K562 (cell line): ENCODE data around the gene CASKIN1. TPM values are rescaled to one million over a fixed set of nuclear protein-coding genes. Genes with fewer than 3 reads are reported as not detected.

Experiments used
- CREB1 ChIP-seq, 2 experiments: sonication (generic) in 1 of 2; formaldehyde crosslinking in 1 of 2; IDR thresholded peaks; 2 replicates each; pipeline versions ENCODE4 v1.6.1 to v1.8.0; 2012 to 2022; ENCODE audit warnings: inconsistent platforms in 1 of 2, mild to moderate bottlenecking in 1 of 2, missing genetic modification reagents in 1 of 2, moderate library complexity in 1 of 2
- ETV6 ChIP-seq, 3 experiments: fragments of 150-350 bp in 1 of 3; sonication (generic) in 1 of 3; formaldehyde crosslinking in 1 of 3; IDR thresholded peaks; 2 replicates each; pipeline versions ENCODE4 v1.6.1 to v1.8.0; 2014 to 2022; ENCODE audit warnings: borderline replicate concordance in 2 of 3, low read depth in 2 of 3, antibody characterized with exemption in 1 of 3, low read length in 1 of 3, mild to moderate bottlenecking in 1 of 3, missing genetic modification reagents in 1 of 3
- FIP1L1 ChIP-seq: fragments of 200-400 bp; formaldehyde crosslinking; IDR thresholded peaks from 2 replicates; pipeline ENCODE4 v1.6.1; 2018; ENCODE audit warnings: mild to moderate bottlenecking, low read depth, low read length; ENCODE audit not compliant: poor library complexity, severe bottlenecking
- KAT2B ChIP-seq: IDR thresholded peaks from one replicate; pipeline ENCODE4 v1.6.1; 2012; ENCODE audit warnings: low read depth, mild to moderate bottlenecking, control low read depth, inconsistent platforms, low read length, moderate library complexity
- KDM2B ChIP-seq: fragments of 250-450 bp; sonication (Bioruptor Pico); IDR thresholded peaks from 2 replicates; pipeline ENCODE4 v1.8.0; 2021; ENCODE audit warnings: mild to moderate bottlenecking, moderate library complexity
- KLF16 ChIP-seq: IDR thresholded peaks from 2 replicates; pipeline ENCODE4 v1.6.1; 2016; ENCODE audit warnings: antibody characterized with exemption
- NR2C2 ChIP-seq, 2 experiments: fragments of 200-800 bp in 1 of 2; sonication (Bioruptor generic) in 1 of 2; sonication (generic) in 1 of 2; formaldehyde crosslinking in 1 of 2; IDR thresholded peaks; 2 replicates each; pipeline versions ENCODE4 v1.6.1 to v1.8.0; 2016 to 2022; ENCODE audit warnings: mild to moderate bottlenecking in 1 of 2, missing compliant biosample characterization in 1 of 2, missing genetic modification characterization in 1 of 2, missing genetic modification reagents in 1 of 2
- POLR2H ChIP-seq: IDR thresholded peaks from 2 replicates; pipeline ENCODE4 v1.6.1; 2016; ENCODE audit warnings: missing genetic modification characterization, low read depth, mild to moderate bottlenecking, control low read depth, missing compliant biosample characterization, moderate library complexity
- TEAD4 ChIP-seq, 2 experiments: sonication (generic) in 1 of 2; formaldehyde crosslinking in 1 of 2; IDR thresholded peaks; 2 replicates each; pipeline versions ENCODE4 v1.6.1 to v1.8.0; 2012 to 2022; ENCODE audit warnings: borderline replicate concordance in 1 of 2, inconsistent platforms in 1 of 2, low read length in 1 of 2, mild to moderate bottlenecking in 1 of 2, missing genetic modification reagents in 1 of 2
- ZNF431 ChIP-seq: sonication (generic); formaldehyde crosslinking; IDR thresholded peaks from 2 replicates; pipeline ENCODE4 v1.8.0; 2022; ENCODE audit warnings: mild to moderate bottlenecking, missing genetic modification reagents
- polyA plus RNA-seq, 8 experiments: library from polyadenylated mRNA; depleted of rRNA in 4 of 8; stranded (reverse) in 5 of 8; unstranded in 3 of 8; fragments of >200 nt; fragmentation: Nextera tagmentation in 2 of 8; fragmentation: Illumina TruSeq in 1 of 8; extraction: Ambion mirVana in 2 of 8; extraction: Trizol in 1 of 8; gene quantifications; 2 replicates each; pipeline versions ENCODE4 v1.2.1 to v1.2.3, GENCODE V29; 2011 to 2014; ENCODE audit warnings: inconsistent platforms in 1 of 8, missing spikeins in 1 of 8
- total RNA-seq, 7 experiments: library from RNA; depleted of rRNA in 6 of 7; stranded (reverse); fragments of >200 nt in 6 of 7; fragmentation: Illumina TruSeq in 2 of 7; extraction: Trizol in 2 of 7; gene quantifications; 2 replicates each; pipeline versions ENCODE4 v1.2.1 to v1.2.3, GENCODE V29; 2011 to 2021; ENCODE audit warnings: low replicate concordance in 1 of 7
- TF ChIP-seq, protein P1 (sequence below): fragments of 450-650 bp; IDR thresholded peaks from 2 replicates; pipeline ENCODE4 v1.6.1; 2016
- TF ChIP-seq, protein P2 (sequence below): sonication (generic); formaldehyde crosslinking; IDR thresholded peaks from 2 replicates; pipeline ENCODE4 v1.8.0; 2023; ENCODE audit warnings: mild to moderate bottlenecking, missing genetic modification reagents
- TF ChIP-seq, protein P3 (sequence below): fragments of 450-650 bp; formaldehyde crosslinking; IDR thresholded peaks from 2 replicates; pipeline ENCODE4 v1.4.0; 2022; ENCODE audit warnings: mild to moderate bottlenecking, moderate library complexity
- TF ChIP-seq, protein P4 (sequence below), 3 experiments: IDR thresholded peaks in 2 of 3; conservative IDR thresholded peaks in 1 of 3; 2 replicates each; pipeline ENCODE4 v1.5.1; 2011 to 2012; ENCODE audit warnings: low read length in 3 of 3, mild to moderate bottlenecking in 3 of 3, control low read depth in 2 of 3, improper control_type of control experiment in 1 of 3, inconsistent platforms in 1 of 3, low read depth in 1 of 3, mixed read lengths in 1 of 3, moderate library complexity in 1 of 3; ENCODE audit not compliant: insufficient read depth in 2 of 3
- TF ChIP-seq, protein P5 (sequence below): sonication (generic); formaldehyde crosslinking; IDR thresholded peaks from 2 replicates; pipeline ENCODE4 v1.8.1; 2023; ENCODE audit warnings: mild to moderate bottlenecking, missing genetic modification reagents

CASKIN1 gene
- total and polyA plus RNA-seq, 9 of the 15 experiments (the other 6 are each of a cell fraction or from before 2014, with no cell fraction given), result 0.15 to 4.5 (median 1.5) TPM; not detected in 2

DNA sequence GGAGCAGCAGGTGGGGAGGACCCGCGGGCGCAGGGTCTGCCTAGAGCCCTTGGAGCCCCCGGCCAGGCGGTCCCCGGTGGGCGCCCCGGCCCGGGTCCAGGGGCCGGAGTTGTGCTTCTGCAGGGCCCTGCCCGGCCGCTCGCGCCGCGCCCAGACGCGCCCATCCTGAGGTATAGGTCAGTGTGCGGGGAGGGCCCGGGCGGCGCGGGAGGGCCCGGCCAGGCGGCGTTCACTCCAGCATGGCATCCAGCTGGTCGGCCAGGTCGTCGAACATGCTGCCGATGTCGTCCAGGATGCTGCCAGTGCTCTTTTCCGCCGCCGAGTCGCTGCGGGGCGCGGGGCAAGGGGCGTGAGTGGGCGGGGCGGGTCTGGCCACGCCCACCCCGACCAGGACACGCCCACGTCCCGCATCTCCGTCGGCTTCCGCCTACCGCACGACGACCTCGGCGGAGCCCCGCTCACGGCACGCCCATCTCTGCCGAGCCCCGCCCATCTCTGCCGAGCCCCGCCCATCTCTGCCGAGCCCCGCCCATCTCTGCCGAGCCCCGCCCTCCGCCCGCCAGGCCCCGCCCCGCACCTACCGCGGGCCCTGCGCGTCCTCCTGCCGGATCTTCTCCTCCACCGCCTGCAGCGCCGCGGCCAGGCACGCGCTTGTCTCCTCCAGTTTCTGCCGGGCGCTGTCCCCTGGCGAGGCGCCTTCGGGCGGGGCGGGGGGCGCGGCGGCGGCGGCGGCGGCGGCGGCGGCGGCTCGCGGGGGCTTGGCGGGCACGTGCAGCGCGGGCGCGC, 17.9 kb downstream of the CASKIN1 start (continued):
- TF ChIP-seq CREB1 (IDR thresholded peaks at IDR 0.05), result peak; percentile 56; the same call in 1 of the 2 replicates
- TF ChIP-seq CREB1 (CRISPR knock-in tag; IDR thresholded peaks at IDR 0.05), result no peak
- TF ChIP-seq, protein P1, sequence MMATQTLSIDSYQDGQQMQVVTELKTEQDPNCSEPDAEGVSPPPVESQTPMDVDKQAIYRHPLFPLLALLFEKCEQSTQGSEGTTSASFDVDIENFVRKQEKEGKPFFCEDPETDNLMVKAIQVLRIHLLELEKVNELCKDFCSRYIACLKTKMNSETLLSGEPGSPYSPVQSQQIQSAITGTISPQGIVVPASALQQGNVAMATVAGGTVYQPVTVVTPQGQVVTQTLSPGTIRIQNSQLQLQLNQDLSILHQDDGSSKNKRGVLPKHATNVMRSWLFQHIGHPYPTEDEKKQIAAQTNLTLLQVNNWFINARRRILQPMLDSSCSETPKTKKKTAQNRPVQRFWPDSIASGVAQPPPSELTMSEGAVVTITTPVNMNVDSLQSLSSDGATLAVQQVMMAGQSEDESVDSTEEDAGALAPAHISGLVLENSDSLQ, result peak; percentile 65
- TF ChIP-seq POLR2H (tag), result no peak
- TF ChIP-seq TEAD4 (IDR thresholded peaks at IDR 0.05; ENCODE audit: low read length), result 0 out of 2 replicates have a peak, but pooled peaks have one; percentile 5
- no peak for TF ChIP-seq TEAD4 (CRISPR knock-in tag; IDR thresholded peaks at IDR 0.05; ENCODE audit: borderline replicate concordance)
- TF ChIP-seq NR2C2 (CRISPR knock-in tag; IDR thresholded peaks at IDR 0.05), result no peak
- TF ChIP-seq NR2C2 (tag; IDR thresholded peaks at IDR 0.05), result no peak
- TF ChIP-seq, protein P2, sequence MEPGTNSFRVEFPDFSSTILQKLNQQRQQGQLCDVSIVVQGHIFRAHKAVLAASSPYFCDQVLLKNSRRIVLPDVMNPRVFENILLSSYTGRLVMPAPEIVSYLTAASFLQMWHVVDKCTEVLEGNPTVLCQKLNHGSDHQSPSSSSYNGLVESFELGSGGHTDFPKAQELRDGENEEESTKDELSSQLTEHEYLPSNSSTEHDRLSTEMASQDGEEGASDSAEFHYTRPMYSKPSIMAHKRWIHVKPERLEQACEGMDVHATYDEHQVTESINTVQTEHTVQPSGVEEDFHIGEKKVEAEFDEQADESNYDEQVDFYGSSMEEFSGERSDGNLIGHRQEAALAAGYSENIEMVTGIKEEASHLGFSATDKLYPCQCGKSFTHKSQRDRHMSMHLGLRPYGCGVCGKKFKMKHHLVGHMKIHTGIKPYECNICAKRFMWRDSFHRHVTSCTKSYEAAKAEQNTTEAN (CRISPR knock-in tag), result no peak
- no peak for TF ChIP-seq KDM2B
- peak; percentile 8; the same call in 1 of the 2 replicates for TF ChIP-seq KLF16
- TF ChIP-seq, protein P3, sequence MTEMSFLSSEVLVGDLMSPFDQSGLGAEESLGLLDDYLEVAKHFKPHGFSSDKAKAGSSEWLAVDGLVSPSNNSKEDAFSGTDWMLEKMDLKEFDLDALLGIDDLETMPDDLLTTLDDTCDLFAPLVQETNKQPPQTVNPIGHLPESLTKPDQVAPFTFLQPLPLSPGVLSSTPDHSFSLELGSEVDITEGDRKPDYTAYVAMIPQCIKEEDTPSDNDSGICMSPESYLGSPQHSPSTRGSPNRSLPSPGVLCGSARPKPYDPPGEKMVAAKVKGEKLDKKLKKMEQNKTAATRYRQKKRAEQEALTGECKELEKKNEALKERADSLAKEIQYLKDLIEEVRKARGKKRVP (CRISPR knock-in tag), result no peak
- peak; percentile 74 for TF ChIP-seq ZNF431 (CRISPR knock-in tag)
- no peak for TF ChIP-seq KAT2B
- TF ChIP-seq, protein P4, sequence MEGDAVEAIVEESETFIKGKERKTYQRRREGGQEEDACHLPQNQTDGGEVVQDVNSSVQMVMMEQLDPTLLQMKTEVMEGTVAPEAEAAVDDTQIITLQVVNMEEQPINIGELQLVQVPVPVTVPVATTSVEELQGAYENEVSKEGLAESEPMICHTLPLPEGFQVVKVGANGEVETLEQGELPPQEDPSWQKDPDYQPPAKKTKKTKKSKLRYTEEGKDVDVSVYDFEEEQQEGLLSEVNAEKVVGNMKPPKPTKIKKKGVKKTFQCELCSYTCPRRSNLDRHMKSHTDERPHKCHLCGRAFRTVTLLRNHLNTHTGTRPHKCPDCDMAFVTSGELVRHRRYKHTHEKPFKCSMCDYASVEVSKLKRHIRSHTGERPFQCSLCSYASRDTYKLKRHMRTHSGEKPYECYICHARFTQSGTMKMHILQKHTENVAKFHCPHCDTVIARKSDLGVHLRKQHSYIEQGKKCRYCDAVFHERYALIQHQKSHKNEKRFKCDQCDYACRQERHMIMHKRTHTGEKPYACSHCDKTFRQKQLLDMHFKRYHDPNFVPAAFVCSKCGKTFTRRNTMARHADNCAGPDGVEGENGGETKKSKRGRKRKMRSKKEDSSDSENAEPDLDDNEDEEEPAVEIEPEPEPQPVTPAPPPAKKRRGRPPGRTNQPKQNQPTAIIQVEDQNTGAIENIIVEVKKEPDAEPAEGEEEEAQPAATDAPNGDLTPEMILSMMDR (IDR thresholded peaks at IDR 0.05 in 2 of 3, conservative IDR thresholded peaks at IDR 0.05 in 1 of 3; ENCODE audit: insufficient read depth in 2 of 3, low read depth in 1 of 3, low read length in 3 of 3), result peak in 1 of 3 experiments; percentile 28; a peak in 1 of 6 replicates
- TF ChIP-seq, protein P5, sequence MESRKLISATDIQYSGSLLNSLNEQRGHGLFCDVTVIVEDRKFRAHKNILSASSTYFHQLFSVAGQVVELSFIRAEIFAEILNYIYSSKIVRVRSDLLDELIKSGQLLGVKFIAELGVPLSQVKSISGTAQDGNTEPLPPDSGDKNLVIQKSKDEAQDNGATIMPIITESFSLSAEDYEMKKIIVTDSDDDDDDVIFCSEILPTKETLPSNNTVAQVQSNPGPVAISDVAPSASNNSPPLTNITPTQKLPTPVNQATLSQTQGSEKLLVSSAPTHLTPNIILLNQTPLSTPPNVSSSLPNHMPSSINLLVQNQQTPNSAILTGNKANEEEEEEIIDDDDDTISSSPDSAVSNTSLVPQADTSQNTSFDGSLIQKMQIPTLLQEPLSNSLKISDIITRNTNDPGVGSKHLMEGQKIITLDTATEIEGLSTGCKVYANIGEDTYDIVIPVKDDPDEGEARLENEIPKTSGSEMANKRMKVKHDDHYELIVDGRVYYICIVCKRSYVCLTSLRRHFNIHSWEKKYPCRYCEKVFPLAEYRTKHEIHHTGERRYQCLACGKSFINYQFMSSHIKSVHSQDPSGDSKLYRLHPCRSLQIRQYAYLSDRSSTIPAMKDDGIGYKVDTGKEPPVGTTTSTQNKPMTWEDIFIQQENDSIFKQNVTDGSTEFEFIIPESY, result peak; percentile 93
- TF ChIP-seq FIP1L1, result peak; percentile 23
- no peak for TF ChIP-seq ETV6 (IDR thresholded peaks at IDR 0.05; ENCODE audit: borderline replicate concordance in 1 of 2, low read depth in 2 of 2, low read length in 1 of 2)
- TF ChIP-seq ETV6 (CRISPR knock-in tag; IDR thresholded peaks at IDR 0.05; ENCODE audit: borderline replicate concordance), result peak; percentile 70; the same call in 1 of the 2 replicates
